ENCODE data around the gene KLHL29.

DNA sequence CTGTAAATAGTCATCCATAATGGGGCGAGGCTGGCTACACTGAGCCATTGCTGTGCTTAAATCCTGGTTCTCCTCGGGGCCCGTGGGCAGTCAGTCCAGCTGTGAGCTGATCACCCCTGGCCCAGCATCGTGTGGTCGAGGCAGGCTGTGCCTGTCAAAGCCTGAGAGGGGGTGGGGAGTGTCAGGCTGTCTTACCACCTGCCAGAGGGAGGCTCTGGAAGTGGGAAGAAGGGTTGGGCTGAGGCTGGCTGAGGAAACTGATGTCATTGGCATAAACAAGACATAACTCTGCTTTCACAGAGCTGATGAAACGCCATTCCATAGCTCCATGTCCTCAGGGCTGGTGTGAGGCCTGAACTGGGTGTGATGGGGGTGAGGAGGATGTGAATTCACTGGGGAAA, 49.7 kb downstream of the KLHL29 start:
- no peak for TF ChIP-seq EZH2 (IDR thresholded peaks at IDR 0.05; ENCODE audit: low read depth, unreplicated experiment)
- no peak for TF ChIP-seq CREB1 (CRISPR knock-in tag; IDR thresholded peaks at IDR 0.05; ENCODE audit: low read depth)
- no peak for TF ChIP-seq EZH2phosphoT487 (IDR thresholded peaks at IDR 0.05; ENCODE audit: unreplicated experiment)
- TF ChIP-seq, protein P1, sequence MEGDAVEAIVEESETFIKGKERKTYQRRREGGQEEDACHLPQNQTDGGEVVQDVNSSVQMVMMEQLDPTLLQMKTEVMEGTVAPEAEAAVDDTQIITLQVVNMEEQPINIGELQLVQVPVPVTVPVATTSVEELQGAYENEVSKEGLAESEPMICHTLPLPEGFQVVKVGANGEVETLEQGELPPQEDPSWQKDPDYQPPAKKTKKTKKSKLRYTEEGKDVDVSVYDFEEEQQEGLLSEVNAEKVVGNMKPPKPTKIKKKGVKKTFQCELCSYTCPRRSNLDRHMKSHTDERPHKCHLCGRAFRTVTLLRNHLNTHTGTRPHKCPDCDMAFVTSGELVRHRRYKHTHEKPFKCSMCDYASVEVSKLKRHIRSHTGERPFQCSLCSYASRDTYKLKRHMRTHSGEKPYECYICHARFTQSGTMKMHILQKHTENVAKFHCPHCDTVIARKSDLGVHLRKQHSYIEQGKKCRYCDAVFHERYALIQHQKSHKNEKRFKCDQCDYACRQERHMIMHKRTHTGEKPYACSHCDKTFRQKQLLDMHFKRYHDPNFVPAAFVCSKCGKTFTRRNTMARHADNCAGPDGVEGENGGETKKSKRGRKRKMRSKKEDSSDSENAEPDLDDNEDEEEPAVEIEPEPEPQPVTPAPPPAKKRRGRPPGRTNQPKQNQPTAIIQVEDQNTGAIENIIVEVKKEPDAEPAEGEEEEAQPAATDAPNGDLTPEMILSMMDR (conservative IDR thresholded peaks at IDR 0.05; ENCODE audit: low read depth in 2 of 2), result no peak
- TF ChIP-seq ZNF331 (CRISPR knock-in tag; IDR thresholded peaks at IDR 0.05; ENCODE audit: low read depth), result no peak
